HEK293T (cell line): ENCODE measurements around the gene SLC25A38.
"Not testable (repeated sequence)": the region's sequence is repeated elsewhere in the genome, so short reads cannot be mapped to it uniquely, and the experiment has no call there.

Source experiments
- CTCF ChIA-PET: fragments of 350-600 bp; formaldehyde crosslinking; extraction: SDS; loops from one replicate; lab custom pipeline; 2021; ENCODE audit warnings: antibody characterized with exemption, inconsistent platforms; lab: Yijun Ruan, JAX
- POLR2A ChIA-PET: fragments of 350-600 bp; formaldehyde crosslinking; extraction: SDS; loops from one replicate; lab custom pipeline; 2020; ENCODE audit warnings: antibody characterized with exemption, inconsistent platforms; lab: Yijun Ruan, JAX
- DNase-seq: peaks from one replicate; pipeline ENCODE4 v3.0.0; 2012; ENCODE audit warnings: mixed read lengths; ENCODE audit errors: extremely low spot score
- ARNT ChIP-seq: fragments of 450-650 bp; IDR thresholded peaks from 2 replicates; pipeline ENCODE4 v1.6.1; 2017; ENCODE audit warnings: mild to moderate bottlenecking
- BHLHE40 ChIP-seq: fragments of 450-650 bp; IDR thresholded peaks from 2 replicates; pipeline ENCODE4 v1.6.1; 2016; ENCODE audit warnings: mild to moderate bottlenecking, moderate library complexity, borderline replicate concordance
- CTBP1 ChIP-seq: fragments of 450-650 bp; IDR thresholded peaks from 2 replicates; pipeline ENCODE4 v1.6.1; 2016; ENCODE audit warnings: borderline replicate concordance
- ELF4 ChIP-seq: fragments of 450-650 bp; IDR thresholded peaks from 2 replicates; pipeline ENCODE4 v1.6.1; 2017; ENCODE audit warnings: antibody characterized with exemption
- FOXA1 ChIP-seq: fragments of 450-650 bp; IDR thresholded peaks from 2 replicates; pipeline ENCODE4 v1.6.1; 2016; ENCODE audit warnings: mild to moderate bottlenecking
- FOXK2 ChIP-seq: fragments of 450-650 bp; IDR thresholded peaks from 2 replicates; pipeline ENCODE4 v1.6.1; 2016; ENCODE audit warnings: mild to moderate bottlenecking
- FOXM1 ChIP-seq: fragments of 450-650 bp; IDR thresholded peaks from 2 replicates; pipeline ENCODE4 v1.6.1; 2017; ENCODE audit warnings: mild to moderate bottlenecking, borderline replicate concordance
- HDGF ChIP-seq: fragments of 450-650 bp; IDR thresholded peaks from 2 replicates; pipeline ENCODE4 v1.6.1; 2017; ENCODE audit warnings: antibody characterized with exemption, borderline replicate concordance
- L3MBTL2 ChIP-seq: fragments of 450-650 bp; conservative IDR thresholded peaks from 2 replicates; pipeline ENCODE4 v1.6.1; 2016; ENCODE audit warnings: mild to moderate bottlenecking
- LEF1 ChIP-seq: fragments of 450-650 bp; IDR thresholded peaks from 2 replicates; pipeline ENCODE4 v1.6.1; 2017; ENCODE audit warnings: mild to moderate bottlenecking, borderline replicate concordance
- NFRKB ChIP-seq: fragments of 450-650 bp; IDR thresholded peaks from 2 replicates; pipeline ENCODE4 v1.6.1; 2016; ENCODE audit warnings: mild to moderate bottlenecking, moderate library complexity
- PKNOX1 ChIP-seq: fragments of 450-650 bp; IDR thresholded peaks from 2 replicates; pipeline ENCODE4 v1.6.1; 2016
- SP1 ChIP-seq: fragments of 450-650 bp; IDR thresholded peaks from 2 replicates; pipeline ENCODE4 v1.6.1; 2017
- SUZ12 ChIP-seq: fragments of 450-650 bp; IDR thresholded peaks from 2 replicates; pipeline ENCODE4 v1.6.1; 2016; ENCODE audit warnings: mild to moderate bottlenecking
- TARDBP ChIP-seq: fragments of 450-650 bp; IDR thresholded peaks from 2 replicates; pipeline ENCODE4 v1.6.1; 2016
- ZNF384 ChIP-seq: fragments of 450-650 bp; IDR thresholded peaks from 2 replicates; pipeline ENCODE4 v1.6.1; 2016

Gene SLC25A38

GRCh38 chr3:39358333-39358732 lies 24.8 kb upstream of the SLC25A38 start:
- ChIA-PET CTCF (no interaction called here), POLR2A (interaction anchor here (0.7 kb wide), 1 partner anchor 309 kb away, joined by 3 read pairs; no protein-coding TSS in a partner anchor)
- no peak for DNase-seq
- no peak for TF ChIP-seq HDGF
- TF ChIP-seq NFRKB = no peak
- TF ChIP-seq SP1 = no peak
- no peak for TF ChIP-seq SUZ12
- TF ChIP-seq ZNF384 = no peak
- no peak for TF ChIP-seq BHLHE40
- TF ChIP-seq L3MBTL2 = no peak
- no peak for TF ChIP-seq PKNOX1
- no peak for TF ChIP-seq CTBP1

- TF ChIP-seq ZNF384 = no peak
- TF ChIP-seq CTBP1 = no peak
- no peak for TF ChIP-seq SP1
- ChIA-PET CTCF (interaction anchor here (0.7 kb wide), 1 partner anchor 40 kb away, joined by 3 read pairs; no protein-coding TSS in a partner anchor), POLR2A (no interaction called here)
- DNase-seq = no peak
Observed at GRCh38 chr3:39361252-39361927, 21.8 kb upstream of the SLC25A38 start.

GRCh38 chr3:39362192-39362591 lies 21.0 kb upstream of the SLC25A38 start:
- CTCF ChIA-PET = interaction anchor here (0.8 kb wide), 1 partner anchor 16 kb away, joined by 3 read pairs; no protein-coding TSS in a partner anchor
- POLR2A ChIA-PET = no interaction called here
- DNase-seq = no peak
- TF ChIP-seq ELF4 (no peak), L3MBTL2 (no peak), HDGF (no peak), CTBP1 (no peak), LEF1 (no peak), FOXM1 (no peak), TARDBP (no peak), ZNF384 (no peak), SUZ12 (no peak), FOXA1 (no peak), FOXK2 (no peak), PKNOX1 (no peak), NFRKB (no peak), SP1 (no peak), ARNT (no peak), BHLHE40 (no peak)

GRCh38 chr3:39362812-39363211 lies 20.4 kb upstream of the SLC25A38 start:
- POLR2A ChIA-PET = no interaction called here
- DNase-seq = no peak
- TF ChIP-seq ZNF384 (no peak), ARNT (no peak), BHLHE40 (no peak), SP1 (no peak), SUZ12 (no peak)
- CTCF ChIA-PET = no interaction called here

- POLR2A ChIA-PET, DNase-seq, CTCF ChIA-PET: not testable (repeated sequence)
Observed at GRCh38 chr3:39370450-39370849, 12.7 kb upstream of the SLC25A38 start.

- TF ChIP-seq SP1 (no peak), NFRKB (no peak), ZNF384 (no peak), TARDBP (no peak), PKNOX1 (no peak), CTBP1 (no peak), SUZ12 (no peak), ARNT (no peak), L3MBTL2 (no peak), HDGF (no peak), FOXA1 (no peak), ELF4 (no peak), FOXK2 (no peak), FOXM1 (no peak), BHLHE40 (no peak), LEF1 (no peak)
- no peak for DNase-seq
- CTCF ChIA-PET = interaction anchor here (0.6 kb wide), 1 partner anchor 634 kb away, joined by 3 read pairs; no protein-coding TSS in a partner anchor
- POLR2A ChIA-PET = no interaction called here
Observed at GRCh38 chr3:39372833-39373232, 10.3 kb upstream of the SLC25A38 start.
